Measurements from ENCODE around the gene NKAIN4.

- TF ChIP-seq POLR2A (IDR thresholded peaks at IDR 0.05), result no peak
- TF ChIP-seq, protein P1, sequence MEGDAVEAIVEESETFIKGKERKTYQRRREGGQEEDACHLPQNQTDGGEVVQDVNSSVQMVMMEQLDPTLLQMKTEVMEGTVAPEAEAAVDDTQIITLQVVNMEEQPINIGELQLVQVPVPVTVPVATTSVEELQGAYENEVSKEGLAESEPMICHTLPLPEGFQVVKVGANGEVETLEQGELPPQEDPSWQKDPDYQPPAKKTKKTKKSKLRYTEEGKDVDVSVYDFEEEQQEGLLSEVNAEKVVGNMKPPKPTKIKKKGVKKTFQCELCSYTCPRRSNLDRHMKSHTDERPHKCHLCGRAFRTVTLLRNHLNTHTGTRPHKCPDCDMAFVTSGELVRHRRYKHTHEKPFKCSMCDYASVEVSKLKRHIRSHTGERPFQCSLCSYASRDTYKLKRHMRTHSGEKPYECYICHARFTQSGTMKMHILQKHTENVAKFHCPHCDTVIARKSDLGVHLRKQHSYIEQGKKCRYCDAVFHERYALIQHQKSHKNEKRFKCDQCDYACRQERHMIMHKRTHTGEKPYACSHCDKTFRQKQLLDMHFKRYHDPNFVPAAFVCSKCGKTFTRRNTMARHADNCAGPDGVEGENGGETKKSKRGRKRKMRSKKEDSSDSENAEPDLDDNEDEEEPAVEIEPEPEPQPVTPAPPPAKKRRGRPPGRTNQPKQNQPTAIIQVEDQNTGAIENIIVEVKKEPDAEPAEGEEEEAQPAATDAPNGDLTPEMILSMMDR (IDR thresholded peaks at IDR 0.05), result no peak
- TF ChIP-seq POLR2AphosphoS5 (IDR thresholded peaks at IDR 0.05), result no peak
Measured at GRCh38 chr20:63236116-63236837, 18.0 kb downstream of the NKAIN4 start.

All from transverse colon (tissue), 4 donors.